Ascending aorta (tissue), 2 donors: ENCODE measurements around the gene FOLR3. TPM values are rescaled to one million over a fixed set of nuclear protein-coding genes. Genes with fewer than 3 reads are reported as not detected.

Source experiments
- DNase-seq, 2 donors: peaks; one replicate each; pipeline ENCODE4 v3.0.0-alpha.2; 2019; ENCODE audit warnings: low spot score in 2 of 2
- H3K27ac ChIP-seq, 2 donors: fragments of 200-600 bp; sonication (generic); one replicate each; pipeline ENCODE4 v1.5.1; 2016 to 2017; ENCODE audit warnings: mild to moderate bottlenecking in 1 of 2
- H3K27me3 ChIP-seq: fragments of 200-600 bp; sonication (generic); one replicate; pipeline ENCODE4 v1.5.1; 2017
- H3K36me3 ChIP-seq, 2 donors: fragments of 200-600 bp; sonication (generic); one replicate each; pipeline ENCODE4 v1.5.1; 2016
- H3K4me1 ChIP-seq, 2 donors: fragments of 200-600 bp; sonication (generic); one replicate each; pipeline ENCODE4 v1.5.1; 2016 to 2017; ENCODE audit warnings: mild to moderate bottlenecking in 1 of 2
- H3K4me3 ChIP-seq, 2 donors: fragments of 200-600 bp; sonication (generic); one replicate each; pipeline ENCODE4 v1.5.1; 2016 to 2017; ENCODE audit warnings: mild to moderate bottlenecking in 1 of 2
- H3K9me3 ChIP-seq, 2 donors: fragments of 200-600 bp; sonication (generic); one replicate each; pipeline ENCODE4 v1.5.1; 2016
- CTCF ChIP-seq, 3 experiments: fragments of 200-600 bp in 2 of 3; fragments of 450-650 bp in 1 of 3; sonication (generic) in 2 of 3; IDR thresholded peaks; one replicate each; pipeline ENCODE4 v1.5.1; 2016 to 2019; ENCODE audit warnings: antibody characterized with exemption in 3 of 3, mild to moderate bottlenecking in 1 of 3, moderate library complexity in 1 of 3
- intact Hi-C: fragments of 100-400 bp; cut with DNase I; formaldehyde crosslinking; loops from one replicate; pipeline ENCODE4 v1.15.1; 2023
- total RNA-seq: library from RNA; depleted of rRNA; stranded (reverse); fragments of >200 nt; gene quantifications from one replicate; pipeline ENCODE4 v1.1.0, GENCODE V29; 2016

FOLR3 gene
- total RNA-seq, 1 donor from 2014 or later, result not detected

- H3K27ac ChIP-seq, result no peak overlapping the region
- TF ChIP-seq CTCF (IDR thresholded peaks at IDR 0.05), result no peak
- no peaks in the 10 kb centered on the region for H3K9me3 ChIP-seq
- H3K4me3 ChIP-seq, result no peak overlapping the region
- no peaks in the 10 kb centered on the region for H3K27me3 ChIP-seq
- no peak for DNase-seq
- intact Hi-C loops, result no loop called here
- no peaks in the 10 kb centered on the region for H3K4me1 ChIP-seq
- no peaks in the 10 kb centered on the region for H3K36me3 ChIP-seq
These were observed 562 bp downstream of the FOLR3 start for GRCh38 chr11:72135891-72136683.

- Histone ChIP-seq H3K36me3 (no peaks in the 10 kb centered on the region), H3K27ac (no peak overlapping the region), H3K9me3 (no peaks in the 10 kb centered on the region), H3K4me3 (no peak overlapping the region), H3K27me3 (no peaks in the 10 kb centered on the region), H3K4me1 (no peaks in the 10 kb centered on the region)
- DNase-seq, result no peak
- intact Hi-C loops, result no loop called here
- TF ChIP-seq CTCF (IDR thresholded peaks at IDR 0.05), result no peak
These were observed 1.2 kb downstream of the FOLR3 start for GRCh38 chr11:72136684-72137262.

DNA sequence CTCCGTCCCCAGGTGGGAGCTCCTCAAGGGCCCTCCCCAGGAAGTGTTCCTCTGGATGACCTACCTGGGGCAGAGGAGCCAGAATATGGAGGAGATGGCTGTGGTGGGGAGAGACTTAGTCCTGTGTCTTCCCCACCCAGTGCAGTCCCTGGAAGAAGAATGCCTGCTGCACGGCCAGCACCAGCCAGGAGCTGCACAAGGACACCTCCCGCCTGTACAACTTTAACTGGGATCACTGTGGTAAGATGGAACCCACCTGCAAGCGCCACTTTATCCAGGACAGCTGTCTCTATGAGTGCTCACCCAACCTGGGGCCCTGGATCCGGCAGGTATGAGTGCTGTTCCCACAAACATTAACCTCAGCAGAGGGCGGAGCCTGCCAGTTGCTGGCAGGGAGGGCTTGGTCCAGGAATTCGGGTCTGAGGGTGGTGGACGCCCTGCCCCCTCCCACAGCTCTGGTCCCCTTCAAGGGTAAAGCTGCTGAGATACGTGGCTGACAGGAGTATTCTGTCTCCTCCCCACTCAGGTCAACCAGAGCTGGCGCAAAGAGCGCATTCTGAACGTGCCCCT lies 3.4 kb downstream of the FOLR3 start:
- H3K9me3 ChIP-seq, result no peaks in the 10 kb centered on the region
- intact Hi-C loops, result no loop called here
- H3K4me1 ChIP-seq, result no peaks in the 10 kb centered on the region
- H3K4me3 ChIP-seq, result no peak overlapping the region
- TF ChIP-seq CTCF (IDR thresholded peaks at IDR 0.05), result no peak
- H3K27ac ChIP-seq, result no peak overlapping the region
- no peaks in the 10 kb centered on the region for H3K27me3 ChIP-seq
- H3K36me3 ChIP-seq, result no peaks in the 10 kb centered on the region
- no peak for DNase-seq

- Histone ChIP-seq H3K27me3 (no peaks in the 10 kb centered on the region), H3K9me3 (no peaks in the 10 kb centered on the region), H3K4me3 (no peak overlapping the region), H3K4me1 (no peaks in the 10 kb centered on the region), H3K27ac (no peak overlapping the region), H3K36me3 (no peaks in the 10 kb centered on the region)
- TF ChIP-seq CTCF (IDR thresholded peaks at IDR 0.05), result no peak
- intact Hi-C loops, result no loop called here
- no peak for DNase-seq
These were observed 4.0 kb downstream of the FOLR3 start for GRCh38 chr11:72139500-72139899.

DNA sequence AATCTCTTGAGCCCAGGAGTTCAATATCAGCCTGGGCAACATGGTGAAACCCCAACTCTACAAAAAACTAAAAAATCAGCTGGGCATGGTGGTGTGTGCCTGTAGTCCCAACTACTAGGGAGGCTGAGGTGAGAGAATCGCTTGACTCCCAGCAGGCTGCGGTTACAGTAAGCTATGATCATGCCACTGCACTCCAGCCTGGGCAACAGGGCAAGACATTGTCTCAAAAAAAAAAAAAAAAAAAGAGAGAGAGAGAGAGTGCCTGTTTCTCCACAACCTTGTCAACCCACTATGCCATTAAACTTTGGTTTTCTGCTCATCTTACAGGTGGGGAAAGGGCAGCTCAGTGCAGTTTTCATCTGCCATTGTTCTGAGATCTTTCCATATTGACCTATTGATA lies 5.1 kb downstream of the FOLR3 start:
- no peaks in the 10 kb centered on the region for H3K36me3 ChIP-seq
- no peak overlapping the region for H3K27ac ChIP-seq
- no peak overlapping the region for H3K4me3 ChIP-seq
- H3K9me3 ChIP-seq, result no peaks in the 10 kb centered on the region
- intact Hi-C loops, result no loop called here
- no peaks in the 10 kb centered on the region for H3K4me1 ChIP-seq
- no peaks in the 10 kb centered on the region for H3K27me3 ChIP-seq
- no peak for TF ChIP-seq CTCF (IDR thresholded peaks at IDR 0.05)
- DNase-seq, result no peak
